ENCODE data around the gene PNPLA7. TPM values are rescaled to one million over a fixed set of nuclear protein-coding genes. Genes with fewer than 3 reads are reported as not detected.

PNPLA7 gene
- total and polyA plus RNA-seq, 2 of the 13 experiments (the other 11 are each of a cell fraction or from before 2014, with no cell fraction given) = 0.42 to 1.5 TPM

- H3K79me2 ChIP-seq (ENCODE audit: insufficient read depth, low read length) = no peaks in the 10 kb centered on the region
- WGBS (ENCODE audit: low lambda C conversion rate) = 67% methylated on average over 5 of the region's 10 CpGs
- TF ChIP-seq ZNF234 (CRISPR knock-in tag; conservative IDR thresholded peaks at IDR 0.05) (no peak), GATA4 (IDR thresholded peaks at IDR 0.05; ENCODE audit: borderline replicate concordance, low read depth) (no peak), RNF2 (conservative IDR thresholded peaks at IDR 0.05; ENCODE audit: low read depth) (no peak), RCOR2 (CRISPR knock-in tag; IDR thresholded peaks at IDR 0.05) (no peak), CCDC6 (CRISPR knock-in tag; IDR thresholded peaks at IDR 0.05) (no peak), E2F5 (CRISPR knock-in tag; conservative IDR thresholded peaks at IDR 0.05) (no peak), ZNF350 (CRISPR knock-in tag; IDR thresholded peaks at IDR 0.05; ENCODE audit: borderline replicate concordance, low read depth) (no peak)
- H3K4me2 ChIP-seq (ENCODE audit: low read depth, low read length) = no peak overlapping the region
- H3K4me1 ChIP-seq (ENCODE audit: insufficient read depth, low read length) = no peaks in the 10 kb centered on the region
- ChIA-PET CTCF (ENCODE audit: low intra/inter-chr PET ratio, low total read pairs) (no interaction called here), POLR2A (no interaction called here)
- no TSS peak for BruUV-seq (replicated peaks)
- H3K27ac ChIP-seq (ENCODE audit: extremely low read length, insufficient read depth, low read length) = no peak overlapping the region
- no peaks in the 10 kb centered on the region for H4K20me1 ChIP-seq (ENCODE audit: insufficient read depth, low read length)
- no peaks in the 10 kb centered on the region; the same call in 1 of the 2 replicates for H3K9me3 ChIP-seq (ENCODE audit: low read length)
- in situ Hi-C loops (cut with HindIII; ENCODE audit: extremely low pct_ligation_motif_present, low pct_unique_long_range_greater_than_20kb) = no loop called here
- H3K27me3 ChIP-seq (ENCODE audit: control insufficient read depth in 1 of 2, insufficient read depth in 2 of 2, low read length in 2 of 2) = no peaks in the 10 kb centered on the region
- H3K9ac ChIP-seq (ENCODE audit: insufficient read depth, low read depth, low read length) = no peak overlapping the region
- no peak overlapping the region for H3K4me3 ChIP-seq (replicated peaks in 1 of 3; ENCODE audit: insufficient read depth in 1 of 3, low read depth in 2 of 3, low read length in 3 of 3)
- no peak overlapping the region for H2AFZ ChIP-seq (ENCODE audit: low read length)
- intact Hi-C loops (cut with micrococcal nuclease; ENCODE audit: unreplicated experiment) = no loop called here
- FAIRE-seq (no peak), ATAC-seq (peak; percentile 44), DNase-seq (ENCODE audit: low spot score) (no peak)
- H3K36me3 ChIP-seq (replicated peaks in 1 of 2; ENCODE audit: control insufficient read depth in 1 of 2, insufficient read depth in 2 of 2, low read length in 2 of 2) = no peaks in the 10 kb centered on the region
These were observed 33.9 kb downstream of the PNPLA7 start for GRCh38 chr9:137516144-137516917.

GRCh38 chr9:137515338-137515724 is 34.9 kb downstream of the PNPLA7 start:
- Histone ChIP-seq H3K4me3 (replicated peaks in 1 of 3; ENCODE audit: insufficient read depth in 1 of 3, low read depth in 2 of 3, low read length in 3 of 3) (no peak overlapping the region), H3K27me3 (ENCODE audit: control insufficient read depth in 1 of 2, insufficient read depth in 2 of 2, low read length in 2 of 2) (no peaks in the 10 kb centered on the region), H3K4me2 (ENCODE audit: low read depth, low read length) (no peak overlapping the region), H2AFZ (ENCODE audit: low read length) (no peak overlapping the region), H3K79me2 (ENCODE audit: insufficient read depth, low read length) (no peaks in the 10 kb centered on the region), H3K9ac (ENCODE audit: insufficient read depth, low read depth, low read length) (no peak overlapping the region), H3K36me3 (replicated peaks in 1 of 2; ENCODE audit: control insufficient read depth in 1 of 2, insufficient read depth in 2 of 2, low read length in 2 of 2) (no peaks in the 10 kb centered on the region), H3K9me3 (ENCODE audit: low read length) (peaks cover 3% of the 10 kb centered on the region; the same call in 1 of the 2 replicates), H4K20me1 (ENCODE audit: insufficient read depth, low read length) (no peaks in the 10 kb centered on the region), H3K4me1 (ENCODE audit: insufficient read depth, low read length) (no peaks in the 10 kb centered on the region), H3K27ac (ENCODE audit: extremely low read length, insufficient read depth, low read length) (no peak overlapping the region)
- ATAC-seq (peak; percentile 50; the same call in 2 of the 3 replicates), FAIRE-seq (no peak), DNase-seq (ENCODE audit: low spot score) (no peak)
- in situ Hi-C loops (cut with HindIII; ENCODE audit: extremely low pct_ligation_motif_present, low pct_unique_long_range_greater_than_20kb) = no loop called here
- TF ChIP-seq ZNF124 (CRISPR knock-in tag; IDR thresholded peaks at IDR 0.05) (no peak), ARID5B (CRISPR knock-in tag; IDR thresholded peaks at IDR 0.05) (no peak), HNRNPK (IDR thresholded peaks at IDR 0.05; ENCODE audit: low read depth, low read length, poor library complexity, severe bottlenecking) (peak; percentile 80), ZNF30 (CRISPR knock-in tag; IDR thresholded peaks at IDR 0.05) (no peak), ZNF512 (CRISPR knock-in tag; IDR thresholded peaks at IDR 0.05) (no peak)
- no TSS peak for BruUV-seq (replicated peaks)
- intact Hi-C loops (cut with micrococcal nuclease; ENCODE audit: unreplicated experiment) = no loop called here
- CTCF ChIA-PET (ENCODE audit: low intra/inter-chr PET ratio, low total read pairs) = no interaction called here
- WGBS (ENCODE audit: low lambda C conversion rate) = no CpG with 5 or more reads among the region's 23 CpGs
- POLR2A ChIA-PET = no interaction called here

All from HepG2 (cell line).